22Rv1 (cell line): ENCODE measurements around the gene SLC7A11.

ENCODE experiments used
- CTCF ChIP-seq: fragments of 450-650 bp; IDR thresholded peaks from 2 replicates; pipeline ENCODE4 v1.5.1; 2017; ENCODE audit warnings: mild to moderate bottlenecking
- ZFX ChIP-seq: fragments of 450-650 bp; IDR thresholded peaks from 2 replicates; pipeline ENCODE4 v1.6.1; 2017; ENCODE audit warnings: antibody characterized with exemption, borderline replicate concordance

- TF ChIP-seq CTCF (no peak), ZFX (no peak)
These were observed 2.7 kb downstream of the SLC7A11 start for GRCh38 chr4:138239491-138239890.
